Hepatocyte (in vitro differentiated cells): Measurements from ENCODE around the gene DUSP10. TPM values are rescaled to one million over a fixed set of nuclear protein-coding genes. Genes with fewer than 3 reads are reported as not detected.

Experiments used
- DNase-seq: peaks from one replicate; pipeline ENCODE4 v3.0.0-alpha.2; 2016; ENCODE audit warnings: low spot score
- H2AFZ ChIP-seq: fragments of 200-600 bp; sonication (generic); 2 replicates; pipeline ENCODE4 v1.6.0; 2016; ENCODE audit warnings: antibody characterized with exemption, mild to moderate bottlenecking
- H3K27ac ChIP-seq: fragments of 200-600 bp; sonication (generic); 2 replicates; pipeline ENCODE4 v1.5.1; 2016; ENCODE audit warnings: mild to moderate bottlenecking
- H3K27me3 ChIP-seq: fragments of 200-600 bp; sonication (generic); 2 replicates; pipeline ENCODE4 v1.6.1; 2016
- H3K36me3 ChIP-seq: fragments of 200-600 bp; sonication (generic); replicated peaks from 2 replicates; pipeline ENCODE4 v1.5.1; 2016; ENCODE audit warnings: low read depth; ENCODE audit not compliant: insufficient read depth
- H3K4me1 ChIP-seq: fragments of 200-600 bp; sonication (generic); 2 replicates; pipeline ENCODE4 v1.5.1; 2016; ENCODE audit warnings: mild to moderate bottlenecking, moderate library complexity; ENCODE audit not compliant: insufficient read depth
- H3K4me2 ChIP-seq: fragments of 200-600 bp; sonication (generic); 2 replicates; pipeline ENCODE4 v1.6.0; 2016
- H3K4me3 ChIP-seq: fragments of 200-600 bp; sonication (generic); 2 replicates; pipeline ENCODE4 v1.5.1; 2016; ENCODE audit warnings: mild to moderate bottlenecking
- H3K79me2 ChIP-seq: fragments of 200-600 bp; sonication (generic); 2 replicates; pipeline ENCODE4 v1.6.0; 2017; ENCODE audit warnings: mild to moderate bottlenecking
- H3K9me2 ChIP-seq: fragments of 200-600 bp; sonication (generic); replicated peaks from 2 replicates; pipeline ENCODE4 v1.6.0; 2017; ENCODE audit warnings: mild to moderate bottlenecking; ENCODE audit not compliant: insufficient read depth
- H3K9me3 ChIP-seq: fragments of 200-600 bp; sonication (generic); 2 replicates; pipeline ENCODE4 v1.5.1; 2016; ENCODE audit warnings: low read depth, mild to moderate bottlenecking
- H4K20me1 ChIP-seq: fragments of 200-600 bp; sonication (generic); 2 replicates; pipeline ENCODE4 v1.6.0; 2016; ENCODE audit warnings: mild to moderate bottlenecking; ENCODE audit not compliant: insufficient read depth, poor library complexity, severe bottlenecking
- EZH2 ChIP-seq: fragments of 200-600 bp; sonication (generic); IDR thresholded peaks from 2 replicates; pipeline ENCODE4 v1.6.1; 2016; ENCODE audit warnings: antibody characterized with exemption, mild to moderate bottlenecking, borderline replicate concordance
- EZH2phosphoT487 ChIP-seq: fragments of 200-600 bp; sonication (generic); IDR thresholded peaks from one replicate; pipeline ENCODE4 v1.6.1; 2018; ENCODE audit warnings: antibody characterized with exemption, mild to moderate bottlenecking, low read depth, moderate library complexity; ENCODE audit not compliant: unreplicated experiment, severe bottlenecking
- WGBS: methylation state at CpG from one replicate; pipeline ENCODE4 v1.1.6; 2016; ENCODE audit warnings: low lambda C conversion rate; ENCODE audit errors: missing lambda C conversion rate; 5-methylcytosine and 5-hydroxymethylcytosine counted together
- polyA plus RNA-seq: library from polyadenylated mRNA; unstranded; fragments of >200 nt; fragmentation: Nextera tagmentation; extraction: Ambion mirVana; gene quantifications from 2 replicates; pipeline ENCODE4 v1.2.1, GENCODE V29; 2016
- total RNA-seq: library from RNA; depleted of rRNA; stranded (reverse); fragments of >200 nt; gene quantifications from 2 replicates; pipeline ENCODE4 v1.2.3, GENCODE V29; 2014
- TF ChIP-seq, protein P1 (sequence below): fragments of 200-600 bp; sonication (generic); IDR thresholded peaks from 2 replicates; pipeline ENCODE4 v1.5.1; 2016; ENCODE audit warnings: antibody characterized with exemption, mild to moderate bottlenecking; ENCODE audit not compliant: poor library complexity

Gene DUSP10
- total and polyA plus RNA-seq, 2 experiments from 2014 or later: 13.1 to 17.6 TPM

DNA sequence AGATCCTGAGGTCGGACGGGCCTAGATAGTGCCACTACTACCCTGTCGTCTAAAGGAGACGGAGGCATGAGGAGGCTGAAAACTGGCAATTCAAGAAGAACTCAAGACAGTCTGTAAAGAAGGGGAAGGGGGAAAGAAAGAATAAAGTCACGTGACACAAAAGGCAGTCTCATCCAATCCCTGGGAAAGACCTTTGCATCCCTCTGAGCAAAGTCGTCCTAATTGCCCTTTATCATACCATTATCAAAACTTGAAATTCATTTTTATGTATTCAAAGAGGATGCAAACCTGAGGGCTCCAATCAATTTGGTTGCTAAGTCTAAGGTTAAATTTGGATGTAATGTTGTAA lies 2.2 kb downstream of the DUSP10 start:
- Histone ChIP-seq H3K27ac (no peak overlapping the region), H3K79me2 (peaks cover 51% of the 10 kb centered on the region), H3K27me3 (peaks cover 6% of the 10 kb centered on the region), H2AFZ (no peak overlapping the region), H4K20me1 (no peaks in the 10 kb centered on the region), H3K4me3 (no peak overlapping the region), H3K4me2 (peak overlapping the region; percentile 93), H3K9me2 (no peaks in the 10 kb centered on the region), H3K4me1 (peaks cover 4% of the 10 kb centered on the region), H3K9me3 (no peaks in the 10 kb centered on the region), H3K36me3 (no peaks in the 10 kb centered on the region)
- no peak for DNase-seq
- WGBS: 94% methylated on average over 6 of the region's 6 CpGs
- TF ChIP-seq EZH2phosphoT487 (no peak), EZH2 (no peak)
- TF ChIP-seq, protein P1, sequence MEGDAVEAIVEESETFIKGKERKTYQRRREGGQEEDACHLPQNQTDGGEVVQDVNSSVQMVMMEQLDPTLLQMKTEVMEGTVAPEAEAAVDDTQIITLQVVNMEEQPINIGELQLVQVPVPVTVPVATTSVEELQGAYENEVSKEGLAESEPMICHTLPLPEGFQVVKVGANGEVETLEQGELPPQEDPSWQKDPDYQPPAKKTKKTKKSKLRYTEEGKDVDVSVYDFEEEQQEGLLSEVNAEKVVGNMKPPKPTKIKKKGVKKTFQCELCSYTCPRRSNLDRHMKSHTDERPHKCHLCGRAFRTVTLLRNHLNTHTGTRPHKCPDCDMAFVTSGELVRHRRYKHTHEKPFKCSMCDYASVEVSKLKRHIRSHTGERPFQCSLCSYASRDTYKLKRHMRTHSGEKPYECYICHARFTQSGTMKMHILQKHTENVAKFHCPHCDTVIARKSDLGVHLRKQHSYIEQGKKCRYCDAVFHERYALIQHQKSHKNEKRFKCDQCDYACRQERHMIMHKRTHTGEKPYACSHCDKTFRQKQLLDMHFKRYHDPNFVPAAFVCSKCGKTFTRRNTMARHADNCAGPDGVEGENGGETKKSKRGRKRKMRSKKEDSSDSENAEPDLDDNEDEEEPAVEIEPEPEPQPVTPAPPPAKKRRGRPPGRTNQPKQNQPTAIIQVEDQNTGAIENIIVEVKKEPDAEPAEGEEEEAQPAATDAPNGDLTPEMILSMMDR: no peak

DNA sequence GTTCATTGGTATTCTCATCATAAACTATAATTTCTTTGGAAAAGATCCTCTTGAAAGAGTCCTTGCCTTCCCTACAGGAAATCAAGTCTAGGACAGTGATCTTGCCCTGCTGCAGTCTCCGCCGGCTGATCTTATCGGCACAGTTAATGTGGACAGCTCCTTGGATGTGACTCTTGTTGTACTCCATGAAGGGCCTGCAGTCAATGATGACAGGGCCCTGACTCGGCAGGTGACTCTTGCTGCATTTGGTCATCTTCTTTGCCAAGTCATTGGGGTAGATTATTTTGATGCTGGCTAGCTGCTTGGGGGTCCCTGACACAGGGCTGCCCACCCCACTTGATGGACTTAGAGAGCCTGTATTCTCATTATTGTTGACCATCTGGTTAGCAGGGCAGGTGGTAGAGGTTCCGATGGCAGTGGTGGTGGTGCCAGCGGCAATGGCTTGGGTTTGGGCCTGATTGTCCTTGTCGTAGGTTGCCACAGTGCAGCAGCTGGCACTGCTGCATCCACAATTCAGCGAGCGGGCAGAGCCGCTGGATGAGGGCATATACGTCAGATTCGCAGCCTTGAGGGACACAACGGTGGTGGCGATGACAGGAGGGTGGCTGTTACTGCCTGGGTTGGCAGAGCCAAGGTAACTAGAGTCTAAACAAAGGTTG lies 2.7 kb downstream of the DUSP10 start:
- Histone ChIP-seq H3K79me2 (peaks cover 51% of the 10 kb centered on the region), H3K9me2 (no peaks in the 10 kb centered on the region), H4K20me1 (no peaks in the 10 kb centered on the region), H3K4me3 (no peak overlapping the region), H3K4me1 (peaks cover 4% of the 10 kb centered on the region), H3K4me2 (peak overlapping the region; percentile 93), H3K27ac (no peak overlapping the region), H3K9me3 (no peaks in the 10 kb centered on the region), H3K36me3 (no peaks in the 10 kb centered on the region), H2AFZ (no peak overlapping the region), H3K27me3 (peaks cover 6% of the 10 kb centered on the region)
- no peak for DNase-seq
- TF ChIP-seq EZH2 (no peak), EZH2phosphoT487 (no peak)
- TF ChIP-seq, protein P1: no peak
- 95% methylated on average over 14 of the region's 14 CpGs for WGBS

DNA sequence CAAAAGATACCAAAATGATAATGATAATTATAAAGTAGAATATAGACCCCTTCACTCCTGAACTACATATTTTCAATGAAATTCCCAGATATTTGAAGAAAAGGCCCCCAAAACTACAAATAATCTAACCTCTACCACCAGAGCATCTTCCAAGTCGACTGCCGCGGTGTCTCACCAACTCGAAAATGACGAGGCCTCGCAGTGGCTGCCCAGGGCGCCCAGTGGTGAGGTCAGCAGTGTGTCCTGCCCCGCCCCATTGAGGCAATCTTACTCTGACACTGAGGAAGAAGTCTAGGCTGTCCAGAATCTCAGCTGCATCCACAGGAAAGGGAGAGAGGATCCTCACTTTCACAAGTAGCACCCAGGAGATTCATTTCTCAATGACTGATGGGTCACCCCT lies 5.2 kb downstream of the DUSP10 start:
- H3K9me2 ChIP-seq: no peaks in the 10 kb centered on the region
- H3K36me3 ChIP-seq: no peaks in the 10 kb centered on the region
- no peak for TF ChIP-seq EZH2
- TF ChIP-seq, protein P1: no peak
- TF ChIP-seq EZH2phosphoT487: no peak
- H3K4me2 ChIP-seq: no peak overlapping the region
- no peak for DNase-seq
- no peak overlapping the region for H2AFZ ChIP-seq
- H3K27ac ChIP-seq: no peak overlapping the region
- H3K27me3 ChIP-seq: peaks cover 6% of the 10 kb centered on the region
- peaks cover 51% of the 10 kb centered on the region for H3K79me2 ChIP-seq
- H3K4me1 ChIP-seq: peaks cover 4% of the 10 kb centered on the region
- no peaks in the 10 kb centered on the region for H3K9me3 ChIP-seq
- 99% methylated on average over 8 of the region's 8 CpGs for WGBS
- no peak overlapping the region for H3K4me3 ChIP-seq
- no peaks in the 10 kb centered on the region for H4K20me1 ChIP-seq

DNA sequence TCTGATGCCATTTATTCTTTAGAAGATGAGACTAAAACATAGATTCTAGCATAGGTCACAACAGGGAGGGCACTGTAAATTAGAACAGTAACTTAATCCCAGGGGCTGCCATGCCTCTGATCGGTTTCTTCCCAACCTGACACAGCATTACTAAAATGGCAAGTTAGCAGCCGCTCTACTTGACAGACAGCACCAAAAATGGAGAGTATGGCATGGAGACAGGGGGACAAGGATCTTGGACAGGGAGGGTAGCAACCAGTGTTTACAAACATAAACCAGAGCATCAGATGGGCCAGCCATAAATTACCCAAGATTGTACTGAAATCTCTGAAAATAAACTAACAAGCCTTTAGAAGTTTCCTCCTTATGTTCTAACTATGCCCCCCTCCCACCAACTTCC lies 5.9 kb downstream of the DUSP10 start:
- H3K4me2 ChIP-seq: no peak overlapping the region
- TF ChIP-seq, protein P1: no peak
- TF ChIP-seq EZH2 (no peak), EZH2phosphoT487 (no peak)

More for the DNA sequence above, 5.9 kb downstream of the DUSP10 start:
- Histone ChIP-seq H3K4me3 (no peak overlapping the region), H3K36me3 (no peaks in the 10 kb centered on the region), H3K9me3 (no peaks in the 10 kb centered on the region), H3K79me2 (peaks cover 51% of the 10 kb centered on the region), H2AFZ (no peak overlapping the region), H3K27me3 (peaks cover 6% of the 10 kb centered on the region), H3K27ac (no peak overlapping the region), H3K9me2 (no peaks in the 10 kb centered on the region), H3K4me1 (peaks cover 4% of the 10 kb centered on the region), H4K20me1 (no peaks in the 10 kb centered on the region)
- no peak for DNase-seq
- 86% methylated on average over 2 of the region's 2 CpGs for WGBS
